ENCODE measurements around the gene TMEM54.
A peak's percentile ranks its signal among the peaks of the same experiment; 100 is the strongest.
"Not testable (repeated sequence)": the region's sequence is repeated elsewhere in the genome, so short reads cannot be mapped to it uniquely, and the experiment has no call there.

The TMEM54 gene

GRCh38 chr1:32918179-32918578, 17.0 kb upstream of the TMEM54 start:
- no peak for FAIRE-seq

- no peak for FAIRE-seq
Measured at GRCh38 chr1:32917521-32917920, 16.3 kb upstream of the TMEM54 start.

- peak; percentile 33 for FAIRE-seq
Measured at GRCh38 chr1:32915766-32916706, 14.8 kb upstream of the TMEM54 start.

- no peak for FAIRE-seq
Measured at GRCh38 chr1:32910319-32910718, 9.1 kb upstream of the TMEM54 start.

GRCh38 chr1:32907435-32907834, 6.2 kb upstream of the TMEM54 start:
- FAIRE-seq = no peak

- FAIRE-seq = no peak
Measured at GRCh38 chr1:32906654-32907053, 5.5 kb upstream of the TMEM54 start.

- FAIRE-seq = not testable (repeated sequence)
Measured at GRCh38 chr1:32905588-32905987, 4.4 kb upstream of the TMEM54 start.

GRCh38 chr1:32904797-32905196, 3.6 kb upstream of the TMEM54 start:
- no peak for FAIRE-seq

GRCh38 chr1:32903991-32904785, 3.0 kb upstream of the TMEM54 start:
- FAIRE-seq = no peak

GRCh38 chr1:32902535-32902920, 1.3 kb upstream of the TMEM54 start:
- no peak for FAIRE-seq

GRCh38 chr1:32901823-32902534, 790 bp upstream of the TMEM54 start:
- FAIRE-seq = no peak

- no peak for FAIRE-seq
Measured at GRCh38 chr1:32900371-32900955, 726 bp downstream of the TMEM54 start.

- FAIRE-seq = no peak
Measured at GRCh38 chr1:32899586-32900296, 1.4 kb downstream of the TMEM54 start.

- no peak for FAIRE-seq
Measured at GRCh38 chr1:32898958-32899357, 2.2 kb downstream of the TMEM54 start.

GRCh38 chr1:32898056-32898455, 3.1 kb downstream of the TMEM54 start:
- no peak for FAIRE-seq

GRCh38 chr1:32897082-32898049, 3.8 kb downstream of the TMEM54 start:
- FAIRE-seq = no peak

GRCh38 chr1:32896451-32896850, 4.7 kb downstream of the TMEM54 start:
- no peak for FAIRE-seq

- FAIRE-seq = no peak
Measured at GRCh38 chr1:32895325-32896215, 5.6 kb downstream of the TMEM54 start.

- FAIRE-seq = no peak
Measured at GRCh38 chr1:32894681-32895080, 6.5 kb downstream of the TMEM54 start.

All from G401.6 (cell line).